Measurements from ENCODE around the gene S100PBP.

GRCh38 chr1:32877211-32878110, 60.0 kb downstream of the S100PBP start:
- TF ChIP-seq CTCF (IDR thresholded peaks at IDR 0.05) = no peak
- no peak for TF ChIP-seq EP300 (IDR thresholded peaks at IDR 0.05)

All from esophagus muscularis mucosa (tissue), 3 donors.